22Rv1 (cell line): ENCODE results near the gene DDX39A.

Experiments used
- ZFX ChIP-seq: fragments of 450-650 bp; IDR thresholded peaks from 2 replicates; pipeline ENCODE4 v1.6.1; 2017; ENCODE audit warnings: antibody characterized with exemption, borderline replicate concordance
- TF ChIP-seq, protein P1 (sequence below): fragments of 450-650 bp; IDR thresholded peaks from 2 replicates; pipeline ENCODE4 v1.5.1; 2017; ENCODE audit warnings: mild to moderate bottlenecking

DNA sequence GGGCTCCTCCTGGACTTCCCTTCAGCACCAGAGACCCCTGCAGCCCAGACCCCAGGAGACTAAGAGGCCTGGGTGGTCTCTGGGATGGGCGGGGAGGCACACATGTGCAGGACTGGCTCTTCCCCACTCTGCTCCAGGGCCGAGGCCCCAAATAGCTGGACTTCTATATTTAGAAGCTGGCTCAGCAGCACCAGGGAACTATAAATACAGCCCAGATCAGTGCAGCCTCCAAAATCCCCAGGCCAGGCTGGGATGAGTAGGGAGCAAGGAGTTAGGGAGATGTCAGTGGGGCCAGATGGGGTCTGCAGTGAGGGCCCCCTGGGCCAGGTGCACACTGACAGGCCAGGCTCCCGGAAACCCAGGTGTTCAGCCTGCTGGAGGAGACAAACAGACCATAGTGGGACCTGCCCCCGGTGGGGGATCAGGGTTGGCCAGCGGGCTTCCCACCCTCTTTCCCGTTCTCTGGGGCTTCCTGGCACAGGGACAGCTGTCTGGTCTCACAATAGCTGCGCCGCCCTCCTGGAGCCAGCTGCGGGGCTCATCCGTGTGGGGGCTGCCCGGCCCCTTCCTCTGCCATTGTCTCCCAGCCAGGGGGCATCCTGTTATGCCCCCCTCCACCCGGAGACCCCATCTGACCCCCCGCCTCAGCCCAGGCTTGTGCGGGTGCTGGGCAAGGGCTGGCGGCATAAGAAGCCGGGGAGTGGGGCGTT is 43.4 kb downstream of the DDX39A start:
- TF ChIP-seq, protein P1, sequence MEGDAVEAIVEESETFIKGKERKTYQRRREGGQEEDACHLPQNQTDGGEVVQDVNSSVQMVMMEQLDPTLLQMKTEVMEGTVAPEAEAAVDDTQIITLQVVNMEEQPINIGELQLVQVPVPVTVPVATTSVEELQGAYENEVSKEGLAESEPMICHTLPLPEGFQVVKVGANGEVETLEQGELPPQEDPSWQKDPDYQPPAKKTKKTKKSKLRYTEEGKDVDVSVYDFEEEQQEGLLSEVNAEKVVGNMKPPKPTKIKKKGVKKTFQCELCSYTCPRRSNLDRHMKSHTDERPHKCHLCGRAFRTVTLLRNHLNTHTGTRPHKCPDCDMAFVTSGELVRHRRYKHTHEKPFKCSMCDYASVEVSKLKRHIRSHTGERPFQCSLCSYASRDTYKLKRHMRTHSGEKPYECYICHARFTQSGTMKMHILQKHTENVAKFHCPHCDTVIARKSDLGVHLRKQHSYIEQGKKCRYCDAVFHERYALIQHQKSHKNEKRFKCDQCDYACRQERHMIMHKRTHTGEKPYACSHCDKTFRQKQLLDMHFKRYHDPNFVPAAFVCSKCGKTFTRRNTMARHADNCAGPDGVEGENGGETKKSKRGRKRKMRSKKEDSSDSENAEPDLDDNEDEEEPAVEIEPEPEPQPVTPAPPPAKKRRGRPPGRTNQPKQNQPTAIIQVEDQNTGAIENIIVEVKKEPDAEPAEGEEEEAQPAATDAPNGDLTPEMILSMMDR = no peak
- no peak for TF ChIP-seq ZFX
